T1000 (cell line): Measurements from ENCODE around the gene TDP1.
"Not testable (repeated sequence)": the region's sequence is repeated elsewhere in the genome, so short reads cannot be mapped to it uniquely, and the experiment has no call there.

Source experiments
- DNase-seq: peaks from one replicate; lab custom pipeline; 2025; ENCODE audit warnings: mixed read lengths; lab: John Stamatoyannopoulos, UW

The TDP1 gene

GRCh38 chr14:90049390-90049789 lies 93.7 kb downstream of the TDP1 start:
- DNase-seq = no peak

DNA sequence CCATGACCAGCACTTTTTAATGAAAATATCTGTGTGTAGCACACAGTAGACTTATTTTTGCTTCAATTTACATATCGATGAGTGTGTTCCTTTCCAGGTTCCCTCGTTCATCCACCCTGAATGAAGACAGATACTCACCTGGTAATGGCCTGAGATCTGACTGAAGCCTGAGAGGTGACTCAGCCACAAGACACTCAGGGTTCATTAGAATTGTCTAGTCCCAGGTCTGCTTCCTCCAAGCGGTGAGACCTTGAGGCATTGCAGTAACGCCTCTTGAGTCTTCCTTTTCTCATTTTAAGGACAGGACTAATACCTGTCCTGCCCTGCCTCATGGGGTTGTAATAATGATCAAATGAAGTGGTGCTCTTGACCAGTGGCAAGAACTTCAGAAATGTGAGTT lies 94.5 kb downstream of the TDP1 start:
- no peak for DNase-seq

- no peak for DNase-seq
Observed at GRCh38 chr14:90053044-90053443, 97.3 kb downstream of the TDP1 start.

DNA sequence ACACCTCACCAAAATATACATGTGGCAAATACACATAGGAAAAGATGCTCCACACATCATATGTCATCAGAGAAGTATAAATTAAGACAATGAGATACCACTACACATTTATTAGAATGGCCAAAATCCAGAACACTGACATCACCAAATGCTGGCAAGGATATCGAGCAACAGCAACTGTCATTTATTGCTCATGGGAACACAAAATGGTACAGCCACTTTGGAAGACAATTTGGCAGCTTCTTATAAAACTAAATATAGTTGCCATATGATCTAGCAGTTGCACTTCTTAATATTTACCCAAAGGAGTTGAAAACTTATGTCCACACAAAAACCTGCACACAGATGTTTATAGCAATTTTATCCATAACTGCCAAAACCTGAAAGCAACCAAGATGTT lies 99.1 kb downstream of the TDP1 start:
- DNase-seq = no peak

DNA sequence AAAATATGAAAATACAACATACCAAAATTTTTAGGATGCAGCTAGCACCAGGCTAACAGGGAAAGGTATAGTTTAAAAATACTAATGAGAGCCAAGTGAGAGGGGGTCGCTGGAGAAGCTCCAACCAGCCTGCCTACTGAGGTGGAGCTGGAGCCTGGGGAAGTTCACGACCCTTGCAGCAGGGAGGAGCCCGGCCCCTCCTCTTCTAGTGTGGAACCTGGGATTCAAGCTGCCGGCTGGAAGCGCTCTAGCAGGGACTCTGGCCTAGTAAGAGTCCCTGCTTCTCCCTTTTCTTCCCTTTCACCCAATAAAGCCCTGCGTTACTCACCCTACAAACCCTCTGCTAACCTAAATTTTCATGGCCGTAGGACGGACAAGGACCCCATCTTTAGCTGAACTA lies 101.1 kb downstream of the TDP1 start:
- no peak for DNase-seq

- no peak for DNase-seq
Observed at GRCh38 chr14:90058876-90059458, 103.2 kb downstream of the TDP1 start.

GRCh38 chr14:90060312-90060964 lies 104.7 kb downstream of the TDP1 start:
- DNase-seq = peak; percentile 55

- DNase-seq = no peak
Observed at GRCh38 chr14:90060965-90061684, 105.4 kb downstream of the TDP1 start.

DNA sequence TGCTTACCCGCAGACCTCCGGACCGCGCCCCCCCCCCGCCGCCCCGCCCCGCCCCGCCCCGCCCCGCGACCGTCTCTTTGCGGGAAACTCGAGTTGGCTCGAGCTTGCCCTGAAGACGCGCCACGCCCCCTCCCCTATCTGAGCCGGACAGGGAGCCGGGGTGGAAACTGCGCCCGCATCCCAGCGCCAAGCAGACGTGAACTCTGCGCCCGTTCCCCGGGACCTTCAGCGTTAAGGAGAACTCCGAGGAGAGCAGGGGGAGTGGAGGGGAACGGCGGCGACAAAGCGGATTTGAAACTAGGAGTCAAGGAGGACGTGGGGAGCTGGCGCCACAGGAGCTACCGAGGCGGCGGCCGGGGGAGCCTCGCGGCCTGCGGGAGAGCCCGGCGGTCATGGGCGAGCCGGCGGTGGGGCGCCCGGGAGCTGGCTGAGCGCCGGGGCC lies 106.0 kb downstream of the TDP1 start, which contains the start of gene KCNK13:
Gene KCNK13 (plus strand): TSS at position 310 of the 442 bp plus-strand sequence. CDS start 212 bp downstream, outside the sequence.
- DNase-seq = no peak

GRCh38 chr14:90062127-90062794 lies 106.5 kb downstream of the TDP1 start:
- no peak for DNase-seq

- DNase-seq = no peak
Observed at GRCh38 chr14:90062822-90063539, 107.3 kb downstream of the TDP1 start.

- DNase-seq = no peak
Observed at GRCh38 chr14:90072350-90072749, 116.6 kb downstream of the TDP1 start.

DNA sequence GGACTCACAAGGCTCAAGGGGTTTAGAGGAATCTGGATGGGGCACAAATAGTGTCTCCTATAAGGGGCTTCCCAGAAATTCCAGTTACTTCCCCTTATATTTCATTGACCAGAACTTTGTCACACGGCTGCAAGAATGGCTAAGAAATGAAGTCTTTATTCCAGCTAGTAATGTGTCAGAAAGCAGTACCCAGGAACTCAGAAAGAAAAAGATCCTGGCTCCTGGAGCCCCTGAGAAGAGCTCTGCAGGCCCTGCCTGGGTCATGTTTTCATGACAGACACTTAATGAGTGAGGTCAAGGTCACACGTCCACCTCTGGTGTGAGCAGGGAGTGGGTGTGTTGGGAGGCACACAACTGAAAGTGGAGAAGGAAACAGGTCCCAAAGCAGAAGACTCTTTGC lies 123.8 kb downstream of the TDP1 start:
- no peak for DNase-seq

DNA sequence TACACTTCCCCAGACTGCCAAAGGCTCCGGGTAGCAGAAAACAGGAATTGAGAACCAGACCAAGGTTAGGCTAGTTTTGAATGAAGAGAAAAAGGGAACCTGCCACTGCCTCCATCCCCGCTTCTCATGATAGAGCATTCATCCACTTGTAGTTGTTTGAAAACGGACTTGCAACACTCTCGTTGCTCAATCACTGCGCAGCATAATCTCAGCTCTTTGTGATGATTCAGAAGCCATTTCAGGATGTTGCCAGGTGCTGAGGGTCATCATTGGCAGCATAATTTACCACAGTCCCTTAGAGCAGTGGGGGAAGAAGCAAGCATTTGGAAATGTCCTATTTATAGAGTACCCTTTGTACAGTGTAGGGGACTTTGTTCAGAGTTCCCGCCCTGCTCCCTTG lies 131.7 kb downstream of the TDP1 start:
- DNase-seq = peak; percentile 4

- DNase-seq = no peak
Observed at GRCh38 chr14:90088176-90088575, 132.4 kb downstream of the TDP1 start.

DNA sequence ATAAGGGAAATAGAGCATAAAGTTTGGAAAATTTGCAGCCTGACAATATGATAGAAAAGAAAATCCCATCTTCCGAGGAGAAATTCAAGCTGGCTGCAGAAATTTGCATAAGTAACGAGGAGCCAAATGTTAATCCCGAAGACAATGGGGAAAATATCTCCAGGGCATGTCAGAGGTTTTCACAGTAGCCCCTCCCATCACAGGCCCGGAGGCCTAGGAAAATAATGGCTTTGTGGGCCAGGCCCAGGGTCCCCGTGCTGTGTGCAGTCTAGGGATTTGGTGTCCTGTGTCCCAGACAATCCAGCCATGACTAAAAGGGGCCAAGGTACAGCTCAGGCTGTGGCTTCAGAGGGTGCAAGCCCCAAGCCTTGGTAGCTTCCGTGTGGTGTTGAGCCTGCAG lies 133.8 kb downstream of the TDP1 start:
- DNase-seq = not testable (repeated sequence)

DNA sequence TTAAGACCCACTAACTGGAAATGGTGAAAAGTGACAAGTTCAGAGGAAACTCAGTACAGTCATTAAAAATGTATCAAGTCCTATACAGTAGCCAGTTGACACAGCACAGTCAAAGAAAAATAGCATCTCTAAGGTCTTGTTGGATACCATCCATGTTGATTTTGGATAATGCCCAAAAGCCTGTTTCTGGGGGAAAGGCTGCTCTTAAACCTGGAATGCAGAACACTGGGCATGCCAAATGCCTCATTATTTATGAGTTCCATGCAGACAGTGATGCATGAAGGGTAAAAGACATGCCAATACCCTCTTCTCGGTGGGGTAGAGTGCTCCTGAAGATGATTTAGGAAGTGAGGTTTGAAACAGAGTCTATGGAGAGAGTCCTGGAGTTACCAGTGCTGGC lies 135.7 kb downstream of the TDP1 start:
- DNase-seq = peak; percentile 3

- DNase-seq = no peak
Observed at GRCh38 chr14:90093942-90094595, 138.3 kb downstream of the TDP1 start.
